IMR-90 (cell line): Measurements from ENCODE around the gene AKR1C2. TPM values are rescaled to one million over a fixed set of nuclear protein-coding genes. Genes with fewer than 3 reads are reported as not detected.
"Not testable (repeated sequence)": the region's sequence is repeated elsewhere in the genome, so short reads cannot be mapped to it uniquely, and the experiment has no call there.

ENCODE experiments used
- ATAC-seq: fragments of 200-7000 bp; cut with Tn5 transposase; 2 replicates; pipeline ENCODE4 v1.9.1; 2020; ENCODE audit warnings: low read depth, mild to moderate bottlenecking, moderate library complexity
- BruUV-seq: library from RNA; stranded (reverse); fragments of 400-500 nt; replicated peaks from 2 replicates; lab custom pipeline; 2021; lab: Mats Ljungman, UMichigan
- CTCF ChIA-PET: fragments of 300-600 bp; formaldehyde crosslinking; extraction: SDS; loops from one replicate; lab custom pipeline; 2021; ENCODE audit warnings: antibody characterized with exemption; lab: Yijun Ruan, JAX
- POLR2A ChIA-PET: fragments of 300-600 bp; sonication (Branson Sonifier 250); formaldehyde crosslinking; loops from one replicate; lab custom pipeline; 2022; ENCODE audit warnings: antibody characterized with exemption; ENCODE audit not compliant: unreplicated experiment; lab: Charles Lee
- DNase-seq: peaks from one replicate; pipeline ENCODE4 v3.0.0; 2013
- H2AFZ ChIP-seq: replicated peaks from 2 replicates; pipeline ENCODE3; 2013; ENCODE audit warnings: low read length, mild to moderate bottlenecking; ENCODE audit not compliant: poor library complexity
- H2AK5ac ChIP-seq: 2 replicates; pipeline ENCODE4 v1.6.1; 2013; ENCODE audit warnings: low read depth, low read length, inconsistent platforms
- H2AK9ac ChIP-seq: replicated peaks from 2 replicates; pipeline ENCODE3; 2013; ENCODE audit warnings: mild to moderate bottlenecking, low read depth, low read length, moderate library complexity; ENCODE audit not compliant: poor library complexity
- H2BK120ac ChIP-seq: 2 replicates; pipeline ENCODE4 v1.6.1; 2013; ENCODE audit warnings: low read depth, low read length, inconsistent platforms
- H2BK15ac ChIP-seq: 3 replicates; pipeline ENCODE4 v1.6.1; 2013; ENCODE audit warnings: low read depth, low read length, inconsistent platforms
- H2BK20ac ChIP-seq: 2 replicates; pipeline ENCODE4 v1.6.1; 2013; ENCODE audit warnings: low read depth, mild to moderate bottlenecking, inconsistent platforms, low read length, moderate library complexity
- H2BK5ac ChIP-seq: 2 replicates; pipeline ENCODE4 v1.6.1; 2013; ENCODE audit warnings: mild to moderate bottlenecking, low read depth, low read length, inconsistent platforms; ENCODE audit not compliant: poor library complexity, severe bottlenecking
- H3K14ac ChIP-seq: replicated peaks from 2 replicates; pipeline ENCODE4 v1.6.1; 2013; ENCODE audit warnings: low read depth, low read length, inconsistent platforms
- H3K18ac ChIP-seq: 2 replicates; pipeline ENCODE4 v1.6.1; 2013; ENCODE audit warnings: low read depth, low read length, control low read depth
- H3K23ac ChIP-seq: 2 replicates; pipeline ENCODE4 v1.6.1; 2013; ENCODE audit warnings: low read depth, low read length, inconsistent platforms
- H3K27ac ChIP-seq: 2 replicates; pipeline ENCODE4 v1.5.1; 2013; ENCODE audit warnings: mild to moderate bottlenecking, control low read depth, low read length; ENCODE audit not compliant: insufficient read depth
- H3K27me3 ChIP-seq: 2 replicates; pipeline ENCODE4 v1.6.1; 2013; ENCODE audit warnings: low read length; ENCODE audit not compliant: control insufficient read depth, insufficient read depth
- H3K36me3 ChIP-seq: 2 replicates; pipeline ENCODE4 v1.6.1; 2013; ENCODE audit warnings: low read length, mixed read lengths; ENCODE audit not compliant: control insufficient read depth, insufficient read depth
- H3K4ac ChIP-seq: 2 replicates; pipeline ENCODE4 v1.6.1; 2013; ENCODE audit warnings: low read depth, low read length, inconsistent platforms
- H3K4me1 ChIP-seq: 2 replicates; pipeline ENCODE4 v1.6.1; 2013; ENCODE audit warnings: low read length, mixed read lengths; ENCODE audit not compliant: control insufficient read depth, insufficient read depth
- H3K4me2 ChIP-seq: 2 replicates; pipeline ENCODE4 v1.6.1; 2013; ENCODE audit warnings: low read depth, mild to moderate bottlenecking, control low read depth, low read length, moderate library complexity
- H3K4me3 ChIP-seq: 2 replicates; pipeline ENCODE4 v1.5.1; 2013; ENCODE audit warnings: low read depth, mild to moderate bottlenecking, control low read depth, low read length, moderate library complexity; ENCODE audit not compliant: insufficient read depth
- H3K56ac ChIP-seq: 2 replicates; pipeline ENCODE4 v1.6.1; 2013; ENCODE audit warnings: low read length, inconsistent platforms; ENCODE audit not compliant: insufficient read depth; ENCODE audit errors: extremely low read depth
- H3K79me1 ChIP-seq, 2 experiments: 2 replicates each; pipeline ENCODE4 v1.6.1; 2013; ENCODE audit warnings: low read length in 2 of 2, inconsistent platforms in 1 of 2, low read depth in 1 of 2
- H3K9ac ChIP-seq: 2 replicates; pipeline ENCODE4 v1.6.1; 2013; ENCODE audit warnings: low read depth, low read length, control low read depth
- H3K9me1 ChIP-seq: 2 replicates; pipeline ENCODE4 v1.6.1; 2013; ENCODE audit warnings: low read length, inconsistent platforms; ENCODE audit not compliant: insufficient read depth
- H3K9me3 ChIP-seq: 2 replicates; pipeline ENCODE4 v1.6.1; 2013; ENCODE audit warnings: low read length; ENCODE audit not compliant: control insufficient read depth, insufficient read depth
- H4K20me1 ChIP-seq: 2 replicates; pipeline ENCODE4 v1.6.1; 2013; ENCODE audit warnings: low read length, inconsistent platforms; ENCODE audit not compliant: insufficient read depth
- H4K5ac ChIP-seq: 2 replicates; pipeline ENCODE4 v1.6.1; 2013; ENCODE audit warnings: mild to moderate bottlenecking, low read depth, low read length, control low read depth
- H4K8ac ChIP-seq, 2 experiments: 2 replicates each; pipeline ENCODE4 v1.6.1; 2013; ENCODE audit warnings: low read depth in 2 of 2, low read length in 2 of 2, control low read depth in 1 of 2, inconsistent platforms in 1 of 2
- H4K91ac ChIP-seq: 2 replicates; pipeline ENCODE4 v1.6.1; 2013; ENCODE audit warnings: low read depth, low read length, inconsistent platforms; ENCODE audit not compliant: insufficient read depth
- WGBS, 2 experiments: methylation state at CpG; one replicate each; pipeline versions ENCODE4 v1.1.5 to v1.1.7; 2013; ENCODE audit warnings: missing lambda C conversion rate in 2 of 2; ENCODE audit not compliant: insufficient read length in 1 of 2; ENCODE audit errors: extremely low coverage in 2 of 2; 5-methylcytosine and 5-hydroxymethylcytosine counted together
- dilution Hi-C: fragments of 300-500 bp; cut with HindIII; formaldehyde crosslinking; loops from one replicate; pipeline ENCODE4 v1.14.3; 2018; ENCODE audit warnings: low sequenced_read_pairs; ENCODE audit not compliant: unreplicated experiment
- in situ Hi-C: fragments of 300-500 bp; cut with MboI; formaldehyde crosslinking; loops from 3 replicates; pipeline ENCODE4 v1.14.3; 2019; ENCODE audit warnings: low sequenced_read_pairs, inconsistent platforms, mixed read lengths
- intact Hi-C: fragments of 100-400 bp; cut with micrococcal nuclease; formaldehyde crosslinking; loops from 2 replicates; pipeline ENCODE4 v1.10.0; 2022
- polyA plus RNA-seq, 3 experiments: library from polyadenylated mRNA; depleted of rRNA; stranded (reverse); fragments of >200 nt; gene quantifications; 2 replicates each; pipeline ENCODE4 v1.2.3, GENCODE V29; 2012; ENCODE audit warnings: low replicate concordance in 1 of 3
- total RNA-seq: library from RNA; depleted of rRNA; stranded (reverse); fragments of >200 nt; gene quantifications from 2 replicates; pipeline ENCODE4 v1.2.3, GENCODE V29; 2012

Gene AKR1C2
- total and polyA plus RNA-seq, 2 of the 4 experiments (the other 2 are of a cell fraction): 0.36 to 1.0 TPM

- H4K91ac ChIP-seq, DNase-seq, H3K36me3 ChIP-seq, H2BK120ac ChIP-seq, H3K56ac ChIP-seq, H2BK15ac ChIP-seq, H3K18ac ChIP-seq, H2BK5ac ChIP-seq, H2BK20ac ChIP-seq, BruUV-seq, H4K8ac ChIP-seq, CTCF ChIA-PET, POLR2A ChIA-PET, H4K20me1 ChIP-seq, H3K9me1 ChIP-seq, intact Hi-C loops, H3K4me3 ChIP-seq, H3K4me2 ChIP-seq, dilution Hi-C loops, H3K27ac ChIP-seq, H3K23ac ChIP-seq, ATAC-seq, H2AK5ac ChIP-seq, in situ Hi-C loops, H3K14ac ChIP-seq, H4K5ac ChIP-seq, H3K4ac ChIP-seq, H3K27me3 ChIP-seq, H3K4me1 ChIP-seq, H3K79me1 ChIP-seq, H2AFZ ChIP-seq, H3K9ac ChIP-seq, H3K9me3 ChIP-seq, H2AK9ac ChIP-seq: not testable (repeated sequence)
Measured at GRCh38 chr10:4994260-4994659, 9.4 kb downstream of the AKR1C2 start.

GRCh38 chr10:4992564-4992963 lies 11.1 kb downstream of the AKR1C2 start:
- in situ Hi-C loops, H3K4ac ChIP-seq, dilution Hi-C loops, BruUV-seq, H2BK120ac ChIP-seq, H3K36me3 ChIP-seq, H3K56ac ChIP-seq, H2BK5ac ChIP-seq, H3K9ac ChIP-seq, H2BK20ac ChIP-seq, H3K9me3 ChIP-seq, H4K5ac ChIP-seq, H3K79me1 ChIP-seq, DNase-seq, H2AK5ac ChIP-seq, ATAC-seq, H3K27me3 ChIP-seq, H3K4me1 ChIP-seq, H3K27ac ChIP-seq, H2AFZ ChIP-seq, H3K14ac ChIP-seq, H3K4me2 ChIP-seq, H3K18ac ChIP-seq, H4K8ac ChIP-seq, H4K91ac ChIP-seq, H3K23ac ChIP-seq, H3K9me1 ChIP-seq, H4K20me1 ChIP-seq, H3K4me3 ChIP-seq, CTCF ChIA-PET, intact Hi-C loops, H2AK9ac ChIP-seq, H2BK15ac ChIP-seq, POLR2A ChIA-PET: not testable (repeated sequence)
- WGBS, 2 experiments: no CpG with 5 or more reads among the region's 10 CpGs
